ENCODE results near the gene GFOD2.

DNA sequence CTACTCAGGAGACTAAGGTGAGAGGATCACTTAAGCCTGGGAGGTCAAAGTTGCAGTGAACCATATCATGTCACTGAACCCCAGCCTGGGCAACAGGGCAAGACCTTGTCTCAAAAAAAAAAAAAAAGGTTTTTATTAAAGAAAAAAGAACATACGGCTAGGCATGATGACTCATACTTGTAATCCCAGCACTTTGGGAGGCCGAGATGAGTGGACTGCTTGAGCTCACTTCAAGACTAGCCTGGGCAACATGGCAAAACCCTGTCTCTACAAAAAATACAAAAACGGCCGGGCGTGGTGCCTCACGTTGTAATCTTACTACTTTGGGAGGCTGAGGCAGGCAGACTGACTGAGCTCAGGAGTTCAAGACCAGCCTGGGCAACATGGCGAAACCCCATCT is 48.8 kb upstream of the GFOD2 start:
- TF ChIP-seq, protein P1, sequence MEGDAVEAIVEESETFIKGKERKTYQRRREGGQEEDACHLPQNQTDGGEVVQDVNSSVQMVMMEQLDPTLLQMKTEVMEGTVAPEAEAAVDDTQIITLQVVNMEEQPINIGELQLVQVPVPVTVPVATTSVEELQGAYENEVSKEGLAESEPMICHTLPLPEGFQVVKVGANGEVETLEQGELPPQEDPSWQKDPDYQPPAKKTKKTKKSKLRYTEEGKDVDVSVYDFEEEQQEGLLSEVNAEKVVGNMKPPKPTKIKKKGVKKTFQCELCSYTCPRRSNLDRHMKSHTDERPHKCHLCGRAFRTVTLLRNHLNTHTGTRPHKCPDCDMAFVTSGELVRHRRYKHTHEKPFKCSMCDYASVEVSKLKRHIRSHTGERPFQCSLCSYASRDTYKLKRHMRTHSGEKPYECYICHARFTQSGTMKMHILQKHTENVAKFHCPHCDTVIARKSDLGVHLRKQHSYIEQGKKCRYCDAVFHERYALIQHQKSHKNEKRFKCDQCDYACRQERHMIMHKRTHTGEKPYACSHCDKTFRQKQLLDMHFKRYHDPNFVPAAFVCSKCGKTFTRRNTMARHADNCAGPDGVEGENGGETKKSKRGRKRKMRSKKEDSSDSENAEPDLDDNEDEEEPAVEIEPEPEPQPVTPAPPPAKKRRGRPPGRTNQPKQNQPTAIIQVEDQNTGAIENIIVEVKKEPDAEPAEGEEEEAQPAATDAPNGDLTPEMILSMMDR (IDR thresholded peaks at IDR 0.05), result no peak
- TF ChIP-seq EP300 (IDR thresholded peaks at IDR 0.05) (no peak), POLR2A (IDR thresholded peaks at IDR 0.05) (no peak)
